ENCODE data around the gene CNTNAP2. TPM values are rescaled to one million over a fixed set of nuclear protein-coding genes. Genes with fewer than 3 reads are reported as not detected.

CNTNAP2 gene
- polyA plus RNA-seq, 3 donors from 2014 or later, result 0.94 to 1.1 TPM; not detected in 1

GRCh38 chr7:146772601-146773000 is 656.0 kb downstream of the CNTNAP2 start:
- Mint-ChIP-seq H3K27me3 (ENCODE audit: low read depth in 3 of 3) (no peaks in the 10 kb centered on the region), H3K4me3 (no peak overlapping the region), H3K4me1 (no peaks in the 10 kb centered on the region), H3K36me3 (peaks cover 0 to 5% (median 0%) of the 10 kb centered on the region in 3 donors), H3K27ac (no peak overlapping the region), H3K9me3 (peaks cover 3 to 36% (median 19%) of the 10 kb centered on the region in 6 donors)
- DNase-seq, result no peak

GRCh38 chr7:146773506-146773905 is 656.9 kb downstream of the CNTNAP2 start:
- Mint-ChIP-seq H3K27me3 (ENCODE audit: low read depth in 3 of 3) (no peaks in the 10 kb centered on the region), H3K4me1 (no peaks in the 10 kb centered on the region), H3K9me3 (peaks cover 3 to 42% (median 20%) of the 10 kb centered on the region in 6 donors), H3K36me3 (peaks cover 0 to 5% (median 0%) of the 10 kb centered on the region in 3 donors), H3K4me3 (no peak overlapping the region), H3K27ac (no peak overlapping the region)
- DNase-seq, result no peak

GRCh38 chr7:146781352-146782116 is 664.9 kb downstream of the CNTNAP2 start:
- peak overlapping the region in 1 of 5 donors; percentile 43 for H3K4me3 Mint-ChIP-seq
- H3K4me1 Mint-ChIP-seq, result peaks cover 0 to 6% of the 10 kb centered on the region in 2 donors
- no peak for DNase-seq
- no peak overlapping the region for H3K27ac Mint-ChIP-seq
- peaks cover 4 to 51% (median 20%) of the 10 kb centered on the region in 6 donors for H3K9me3 Mint-ChIP-seq
- no peaks in the 10 kb centered on the region for H3K36me3 Mint-ChIP-seq
- H3K27me3 Mint-ChIP-seq (ENCODE audit: low read depth in 3 of 3), result peaks cover 0 to 2% (median 1%) of the 10 kb centered on the region in 3 donors

DNA sequence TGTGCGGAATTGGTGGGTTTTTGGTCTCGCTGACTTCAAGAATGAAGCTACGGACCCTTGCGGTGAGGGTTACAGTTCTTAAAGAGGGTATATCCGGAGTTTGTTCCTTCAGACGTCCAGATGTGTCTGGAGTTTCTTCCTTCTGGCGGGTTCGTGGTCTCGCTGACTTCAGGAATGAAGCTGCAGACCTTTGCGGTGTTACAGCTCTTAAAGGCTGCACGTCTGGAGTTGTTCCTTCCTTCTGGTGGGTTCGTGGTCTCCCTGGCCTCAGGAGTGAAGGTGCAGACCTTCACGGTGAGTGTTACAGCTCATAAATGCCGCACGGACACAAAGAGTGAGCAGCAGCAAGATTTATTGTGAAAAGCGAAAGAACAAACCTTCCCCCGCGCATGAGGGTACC is 670.7 kb downstream of the CNTNAP2 start:
- Mint-ChIP-seq H3K27ac (no peak overlapping the region), H3K4me1 (no peaks in the 10 kb centered on the region), H3K36me3 (no peaks in the 10 kb centered on the region), H3K27me3 (ENCODE audit: low read depth in 3 of 3) (peaks cover 0 to 1% (median 0%) of the 10 kb centered on the region in 3 donors), H3K4me3 (peak overlapping the region in 2 of 5 donors; percentile 33 to 57), H3K9me3 (peaks cover 11 to 53% (median 26%) of the 10 kb centered on the region in 6 donors)
- no peak for DNase-seq

- Mint-ChIP-seq H3K27me3 (ENCODE audit: low read depth in 3 of 3) (peaks cover 0 to 1% (median 0%) of the 10 kb centered on the region in 3 donors), H3K9me3 (peaks cover 11 to 55% (median 26%) of the 10 kb centered on the region in 6 donors), H3K4me3 (no peak overlapping the region), H3K36me3 (no peaks in the 10 kb centered on the region), H3K4me1 (no peaks in the 10 kb centered on the region), H3K27ac (no peak overlapping the region)
- DNase-seq, result no peak
Observed at GRCh38 chr7:146788008-146788407, 671.4 kb downstream of the CNTNAP2 start.

- no peaks in the 10 kb centered on the region for H3K36me3 Mint-ChIP-seq
- no peak overlapping the region for H3K4me3 Mint-ChIP-seq
- H3K27me3 Mint-ChIP-seq (ENCODE audit: low read depth in 3 of 3), result no peaks in the 10 kb centered on the region
- H3K9me3 Mint-ChIP-seq, result peaks cover 7 to 63% (median 34%) of the 10 kb centered on the region in 6 donors
- no peak for DNase-seq
- no peaks in the 10 kb centered on the region for H3K4me1 Mint-ChIP-seq
- no peak overlapping the region for H3K27ac Mint-ChIP-seq
Observed at GRCh38 chr7:146791344-146792285, 675.0 kb downstream of the CNTNAP2 start.

DNA sequence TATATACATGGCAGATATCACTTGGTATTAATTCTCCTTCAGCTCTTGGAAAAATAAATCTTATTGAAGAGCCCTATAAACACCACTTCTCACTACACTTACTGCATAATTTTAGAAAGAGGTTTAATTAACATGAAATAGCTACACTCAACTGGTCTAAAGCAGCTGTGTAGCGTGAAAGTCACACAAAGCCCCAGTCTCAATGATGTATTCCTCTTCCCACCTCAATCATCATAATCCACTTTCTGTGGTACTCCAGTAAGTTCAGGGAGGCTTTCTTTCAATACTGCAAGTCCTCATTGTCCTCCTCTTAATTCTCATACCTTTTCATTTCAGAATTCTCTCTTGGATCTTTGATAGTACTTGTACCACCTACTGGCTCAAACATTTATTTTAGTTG is 688.0 kb downstream of the CNTNAP2 start:
- no peak for DNase-seq
- no peaks in the 10 kb centered on the region for H3K4me1 Mint-ChIP-seq
- H3K27me3 Mint-ChIP-seq (ENCODE audit: low read depth in 3 of 3), result no peaks in the 10 kb centered on the region
- no peak overlapping the region for H3K4me3 Mint-ChIP-seq
- H3K27ac Mint-ChIP-seq, result no peak overlapping the region
- peaks cover 7 to 44% (median 26%) of the 10 kb centered on the region in 6 donors for H3K9me3 Mint-ChIP-seq
- peaks cover 0 to 3% (median 3%) of the 10 kb centered on the region in 3 donors for H3K36me3 Mint-ChIP-seq

DNA sequence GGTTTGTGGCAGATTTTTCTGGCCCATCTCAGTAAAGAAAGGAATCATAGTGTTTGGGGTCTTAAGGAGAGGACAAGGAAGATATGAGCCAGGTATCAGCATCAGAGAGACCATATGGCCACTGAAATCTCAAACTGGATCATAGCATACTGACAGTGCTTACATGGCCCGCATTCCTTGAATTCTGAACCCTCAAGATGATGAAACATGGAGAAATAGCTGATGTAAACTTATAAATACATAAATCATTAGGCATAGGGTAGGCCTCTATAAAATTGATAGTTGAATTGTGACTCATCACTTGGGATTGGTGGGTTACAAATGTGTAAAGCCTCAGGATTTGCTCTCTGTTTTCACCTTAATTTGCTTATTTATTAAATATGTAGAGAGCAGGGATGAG is 688.5 kb downstream of the CNTNAP2 start:
- H3K36me3 Mint-ChIP-seq, result peaks cover 0 to 3% (median 3%) of the 10 kb centered on the region in 3 donors
- no peaks in the 10 kb centered on the region for H3K27me3 Mint-ChIP-seq (ENCODE audit: low read depth in 3 of 3)
- H3K27ac Mint-ChIP-seq, result no peak overlapping the region
- H3K9me3 Mint-ChIP-seq, result peaks cover 10 to 49% (median 29%) of the 10 kb centered on the region in 6 donors
- no peaks in the 10 kb centered on the region for H3K4me1 Mint-ChIP-seq
- DNase-seq, result no peak
- H3K4me3 Mint-ChIP-seq, result no peak overlapping the region

GRCh38 chr7:146826329-146826728 is 709.7 kb downstream of the CNTNAP2 start:
- Mint-ChIP-seq H3K4me3 (no peak overlapping the region), H3K27me3 (ENCODE audit: low read depth in 3 of 3) (no peaks in the 10 kb centered on the region), H3K9me3 (peaks cover 4 to 16% (median 8%) of the 10 kb centered on the region in 6 donors), H3K27ac (no peak overlapping the region), H3K4me1 (no peaks in the 10 kb centered on the region), H3K36me3 (no peaks in the 10 kb centered on the region)
- no peak for DNase-seq

- no peak overlapping the region for H3K27ac Mint-ChIP-seq
- peaks cover 3 to 36% (median 20%) of the 10 kb centered on the region in 6 donors for H3K9me3 Mint-ChIP-seq
- DNase-seq, result no peak
- no peaks in the 10 kb centered on the region for H3K36me3 Mint-ChIP-seq
- H3K27me3 Mint-ChIP-seq (ENCODE audit: low read depth in 3 of 3), result no peaks in the 10 kb centered on the region
- no peak overlapping the region for H3K4me3 Mint-ChIP-seq
- H3K4me1 Mint-ChIP-seq, result no peaks in the 10 kb centered on the region
Observed at GRCh38 chr7:146830686-146831085, 714.1 kb downstream of the CNTNAP2 start.

DNA sequence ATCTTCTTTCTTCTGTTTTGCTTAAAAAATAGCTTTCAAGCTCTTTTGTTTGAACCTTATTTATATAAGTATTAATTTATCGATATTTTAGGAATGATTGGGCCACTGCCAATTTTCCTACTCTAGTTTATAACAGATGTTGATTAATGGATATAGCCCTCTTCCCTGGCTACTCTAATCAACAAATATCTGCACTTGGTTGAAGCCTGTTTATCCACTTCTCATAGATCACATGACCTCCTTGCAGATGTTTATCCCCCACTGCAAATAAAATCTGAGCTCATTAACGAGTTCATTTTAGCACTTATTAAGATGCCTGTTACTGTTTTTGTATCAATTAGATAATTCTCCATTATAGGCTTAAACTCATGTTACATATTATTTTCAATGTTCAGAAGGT is 715.3 kb downstream of the CNTNAP2 start:
- Mint-ChIP-seq H3K36me3 (no peaks in the 10 kb centered on the region), H3K4me1 (no peaks in the 10 kb centered on the region), H3K27me3 (ENCODE audit: low read depth in 3 of 3) (no peaks in the 10 kb centered on the region), H3K27ac (no peak overlapping the region), H3K4me3 (no peak overlapping the region), H3K9me3 (peaks cover 6 to 39% (median 21%) of the 10 kb centered on the region in 6 donors)
- no peak for DNase-seq

- Mint-ChIP-seq H3K4me3 (no peak overlapping the region), H3K27ac (no peak overlapping the region), H3K36me3 (peaks cover 0 to 5% (median 0%) of the 10 kb centered on the region in 3 donors), H3K9me3 (peaks cover 11 to 30% (median 17%) of the 10 kb centered on the region in 6 donors), H3K4me1 (no peaks in the 10 kb centered on the region), H3K27me3 (ENCODE audit: low read depth in 3 of 3) (no peaks in the 10 kb centered on the region)
- no peak for DNase-seq
Observed at GRCh38 chr7:146844405-146844804, 727.8 kb downstream of the CNTNAP2 start.

GRCh38 chr7:146858690-146859089 is 742.1 kb downstream of the CNTNAP2 start:
- H3K9me3 Mint-ChIP-seq, result peaks cover 10 to 29% (median 15%) of the 10 kb centered on the region in 6 donors
- no peak overlapping the region for H3K4me3 Mint-ChIP-seq

GRCh38 chr7:146861701-146862100 is 745.1 kb downstream of the CNTNAP2 start:
- Mint-ChIP-seq H3K4me3 (no peak overlapping the region), H3K36me3 (no peaks in the 10 kb centered on the region), H3K27ac (no peak overlapping the region), H3K9me3 (peaks cover 4 to 22% (median 18%) of the 10 kb centered on the region in 6 donors), H3K27me3 (ENCODE audit: low read depth in 3 of 3) (no peaks in the 10 kb centered on the region), H3K4me1 (no peaks in the 10 kb centered on the region)
- DNase-seq, result no peak

More at GRCh38 chr7:146858690-146859089, 742.1 kb downstream of the CNTNAP2 start:
- no peak overlapping the region for H3K27ac Mint-ChIP-seq
- H3K36me3 Mint-ChIP-seq, result no peaks in the 10 kb centered on the region
- DNase-seq, result no peak
- H3K27me3 Mint-ChIP-seq (ENCODE audit: low read depth in 3 of 3), result no peaks in the 10 kb centered on the region
- no peaks in the 10 kb centered on the region for H3K4me1 Mint-ChIP-seq

Data from immature natural killer cell (primary cell).